GM12878 (cell line): ENCODE data around the gene RTN4RL1. TPM values are rescaled to one million over a fixed set of nuclear protein-coding genes. Genes with fewer than 3 reads are reported as not detected.
A peak's percentile ranks its signal among the peaks of the same experiment; 100 is the strongest.

Experiments used
- ATAC-seq: fragments of 200-7000 bp; cut with Tn5 transposase; 3 replicates; pipeline ENCODE4 v1.9.1; 2020; ENCODE audit warnings: mild to moderate bottlenecking, moderate library complexity
- BruUV-seq: library from RNA; stranded (reverse); fragments of 400-500 nt; replicated peaks from 2 replicates; lab custom pipeline; 2021; lab: Mats Ljungman, UMichigan
- CTCF ChIA-PET: fragments of 300-600 bp; sonication (Branson Sonifier 250); formaldehyde crosslinking; extraction: SDS; loops from one replicate; lab custom pipeline; 2021; ENCODE audit warnings: inconsistent platforms; lab: Yijun Ruan, JAX
- POLR2A ChIA-PET: fragments of 350-600 bp; formaldehyde crosslinking; extraction: SDS; loops from one replicate; lab custom pipeline; 2021; ENCODE audit warnings: inconsistent platforms; lab: Charles Lee
- RAD21 ChIA-PET: fragments of 300-600 bp; sonication (Branson Sonifier 250); formaldehyde crosslinking; loops from one replicate; lab custom pipeline; 2023; ENCODE audit warnings: antibody characterized with exemption; ENCODE audit not compliant: unreplicated experiment; lab: Charles Lee
- SMC1A ChIA-PET: fragments of 300-600 bp; sonication (Branson Sonifier 250); formaldehyde crosslinking; loops from one replicate; lab custom pipeline; 2023; ENCODE audit not compliant: unreplicated experiment, uncharacterized antibody; lab: Charles Lee
- DNase-seq: peaks from one replicate; pipeline ENCODE4 v3.0.0-alpha.2; 2011; ENCODE audit warnings: low read depth, low spot score
- FAIRE-seq: peaks from 3 replicates; lab custom pipeline; 2011; peaks lifted over from hg19 to GRCh38; lab: Jason Lieb, UNC
- H2AFZ ChIP-seq: 2 replicates; pipeline ENCODE4 v1.6.0; 2011; ENCODE audit warnings: low read depth, low read length, control low read depth; ENCODE audit not compliant: control insufficient read depth
- H3K27ac ChIP-seq: 2 replicates; pipeline ENCODE4 v1.5.1; 2011; ENCODE audit warnings: control low read depth; ENCODE audit not compliant: control insufficient read depth, insufficient read depth
- H3K27me3 ChIP-seq, 2 experiments: replicated peaks in 1 of 2; 2 replicates each; pipeline versions ENCODE4 v1.6.0 to v1.6.1; 2011; ENCODE audit warnings: low read length in 1 of 2; ENCODE audit not compliant: control insufficient read depth in 2 of 2, insufficient read depth in 2 of 2
- H3K36me3 ChIP-seq, 2 experiments: 2 replicates each; pipeline ENCODE4 v1.5.1; 2011; ENCODE audit warnings: low read length in 1 of 2; ENCODE audit not compliant: control insufficient read depth in 2 of 2, insufficient read depth in 2 of 2
- H3K4me1 ChIP-seq: 2 replicates; pipeline ENCODE4 v1.6.1; 2011; ENCODE audit warnings: mild to moderate bottlenecking, low read length, moderate library complexity, mixed read lengths; ENCODE audit not compliant: control insufficient read depth, insufficient read depth
- H3K4me2 ChIP-seq: 2 replicates; pipeline ENCODE4 v1.6.0; 2011; ENCODE audit warnings: control low read depth; ENCODE audit not compliant: control insufficient read depth, insufficient read depth
- H3K4me3 ChIP-seq: fragments of 200-600 bp; sonication (generic); 2 replicates; pipeline ENCODE4 v1.5.1; 2016
- H3K79me2 ChIP-seq: 2 replicates; pipeline ENCODE4 v1.6.0; 2011; ENCODE audit warnings: low read length; ENCODE audit not compliant: control insufficient read depth, insufficient read depth
- H3K9ac ChIP-seq: 2 replicates; pipeline ENCODE4 v1.8.0; 2011; ENCODE audit warnings: low read length, control low read depth, mixed read lengths; ENCODE audit not compliant: control insufficient read depth, insufficient read depth
- H3K9me3 ChIP-seq: replicated peaks from 3 replicates; pipeline ENCODE4 v1.5.1; 2011; ENCODE audit warnings: mild to moderate bottlenecking, low read length; ENCODE audit not compliant: control insufficient read depth, insufficient read depth
- H4K20me1 ChIP-seq: 2 replicates; pipeline ENCODE4 v1.6.0; 2011; ENCODE audit not compliant: control insufficient read depth, insufficient read depth
- BACH1 ChIP-seq: fragments of 450-650 bp; IDR thresholded peaks from 2 replicates; pipeline ENCODE4 v1.6.1; 2017; ENCODE audit warnings: mild to moderate bottlenecking, borderline replicate concordance
- EGR1 ChIP-seq, 2 experiments: IDR thresholded peaks; 1 replicate in 1 of 2; 2 replicates in 1 of 2; pipeline ENCODE4 v1.6.1; 2011 to 2012; ENCODE audit warnings: low read depth in 2 of 2, low read length in 2 of 2, borderline replicate concordance in 1 of 2, mild to moderate bottlenecking in 1 of 2, moderate library complexity in 1 of 2
- EZH2 ChIP-seq: IDR thresholded peaks from 2 replicates; pipeline ENCODE4 v1.6.1; 2012; ENCODE audit warnings: low read depth, mild to moderate bottlenecking, control low read depth, inconsistent platforms, low read length, borderline replicate concordance; ENCODE audit not compliant: control insufficient read depth
- FOXM1 ChIP-seq: IDR thresholded peaks from 2 replicates; pipeline ENCODE4 v1.6.1; 2012; ENCODE audit warnings: low read depth, mild to moderate bottlenecking, inconsistent platforms, low read length, moderate library complexity
- MEF2B ChIP-seq: fragments of 450-650 bp; IDR thresholded peaks from 2 replicates; pipeline ENCODE4 v1.6.1; 2018; ENCODE audit warnings: mild to moderate bottlenecking, moderate library complexity; ENCODE audit not compliant: partially characterized antibody, poor library complexity, severe bottlenecking
- MTA2 ChIP-seq: fragments of 450-650 bp; IDR thresholded peaks from 2 replicates; pipeline ENCODE4 v1.6.1; 2016; ENCODE audit warnings: low read depth, mild to moderate bottlenecking, moderate library complexity
- NFYB ChIP-seq: IDR thresholded peaks from 2 replicates; pipeline ENCODE4 v1.6.1; 2011; ENCODE audit warnings: low read depth, mild to moderate bottlenecking, low read length, improper control_type of control experiment, moderate library complexity; ENCODE audit not compliant: insufficient read depth
- NR2C2 ChIP-seq: IDR thresholded peaks from 2 replicates; pipeline ENCODE4 v1.6.1; 2011; ENCODE audit warnings: borderline replicate concordance, low read depth; ENCODE audit not compliant: control insufficient read depth, insufficient read length
- PAX5 ChIP-seq: IDR thresholded peaks from 2 replicates; pipeline ENCODE4 v1.6.1; 2011; ENCODE audit warnings: low read depth, low read length, borderline replicate concordance
- RAD21 ChIP-seq: IDR thresholded peaks from 2 replicates; pipeline ENCODE4 v1.6.1; 2011; ENCODE audit warnings: mild to moderate bottlenecking, low read depth, low read length, moderate library complexity; ENCODE audit not compliant: insufficient read depth
- RFX5 ChIP-seq: IDR thresholded peaks from 2 replicates; pipeline ENCODE4 v1.6.1; 2011; ENCODE audit warnings: low read depth, low read length, improper control_type of control experiment
- SREBF1 ChIP-seq: IDR thresholded peaks from 2 replicates; pipeline ENCODE4 v1.6.1; 2012; ENCODE audit warnings: mild to moderate bottlenecking, low read length
- TARDBP ChIP-seq: IDR thresholded peaks from 2 replicates; pipeline ENCODE4 v1.6.1; 2016; ENCODE audit warnings: borderline replicate concordance
- TCF3 ChIP-seq: IDR thresholded peaks from 2 replicates; pipeline ENCODE4 v1.6.1; 2012; ENCODE audit warnings: low read depth, mild to moderate bottlenecking, low read length, borderline replicate concordance; ENCODE audit not compliant: insufficient read depth
- WGBS: methylation state at CpG from one replicate; pipeline ENCODE4 v1.1.6; 2016; ENCODE audit warnings: low lambda C conversion rate; ENCODE audit not compliant: insufficient replicate concordance, insufficient coverage; ENCODE audit errors: missing lambda C conversion rate; 5-methylcytosine and 5-hydroxymethylcytosine counted together
- in situ Hi-C: fragments of 300-500 bp; cut with MboI; formaldehyde crosslinking; loops from 9 replicates; pipeline ENCODE4 v1.14.3; 2018; ENCODE audit warnings: mixed read lengths
- intact Hi-C: fragments of 100-400 bp; cut with micrococcal nuclease; formaldehyde crosslinking; loops from one replicate; pipeline ENCODE4 v1.14.2; 2022; ENCODE audit not compliant: unreplicated experiment
- polyA plus RNA-seq, 11 experiments: library from polyadenylated mRNA; depleted of rRNA in 4 of 11; unstranded in 6 of 11; stranded (reverse) in 5 of 11; fragments of >200 nt; fragmentation: Nextera tagmentation in 4 of 11; fragmentation: Illumina TruSeq in 1 of 11; extraction: Ambion mirVana in 4 of 11; extraction: Trizol in 1 of 11; gene quantifications; 1 replicate in 1 of 11; 2 replicates in 10 of 11; pipeline versions ENCODE4 v1.2.1 to v1.2.3, GENCODE V29; 2011 to 2016; ENCODE audit warnings: inconsistent platforms in 2 of 11, missing spikeins in 2 of 11, low read depth in 1 of 11
- total RNA-seq, 4 experiments: library from RNA; depleted of rRNA in 3 of 4; stranded (reverse); fragments of >200 nt in 3 of 4; fragmentation: Illumina TruSeq in 1 of 4; extraction: Trizol in 1 of 4; gene quantifications; 2 replicates each; pipeline versions ENCODE4 v1.2.1 to v1.2.3, GENCODE V29; 2013 to 2021
- TF ChIP-seq, protein P1 (sequence below): fragments of 450-650 bp; conservative IDR thresholded peaks from 2 replicates; pipeline ENCODE4 v1.6.1; 2017; ENCODE audit warnings: mild to moderate bottlenecking, moderate library complexity
- TF ChIP-seq, protein P2 (sequence below): fragments of 450-650 bp; formaldehyde crosslinking; IDR thresholded peaks from 2 replicates; pipeline ENCODE4 v1.5.0; 2022; ENCODE audit warnings: mild to moderate bottlenecking, missing genetic modification characterization

RTN4RL1 gene
- total and polyA plus RNA-seq, 10 of the 15 experiments (the other 5 are each of a cell fraction or from before 2014, with no cell fraction given) = 0.08 to 0.11 (median 0.10) TPM; not detected in 7

- FAIRE-seq (no peak), ATAC-seq (no peak), DNase-seq (no peak)
- Histone ChIP-seq H3K36me3 (no peaks in the 10 kb centered on the region), H3K27ac (no peak overlapping the region), H3K9me3 (no peaks in the 10 kb centered on the region), H3K9ac (no peak overlapping the region), H3K79me2 (peaks cover 11% of the 10 kb centered on the region), H3K4me3 (peak overlapping the region; percentile 61; the same call in 1 of the 2 replicates), H3K4me2 (peak overlapping the region; percentile 69; the same call in 1 of the 2 replicates), H3K27me3 (peaks cover 2% of the 10 kb centered on the region in 2 experiments; a peak in 3 of 4 replicates), H4K20me1 (no peaks in the 10 kb centered on the region), H2AFZ (no peak overlapping the region), H3K4me1 (peaks cover 10% of the 10 kb centered on the region)
- POLR2A ChIA-PET = no interaction called here
- RAD21 ChIA-PET = interaction anchor here (0.9 to 1.7 kb wide), 3 partner anchors 20 to 194 kb away, joined by 3 to 6 read pairs (median 3); no protein-coding TSS in a partner anchor
- no TSS peak for BruUV-seq
- CTCF ChIA-PET = interaction anchor here (1.0 kb wide), 1 partner anchor 194 kb away, joined by 4 read pairs; no protein-coding TSS in a partner anchor
- SMC1A ChIA-PET = interaction anchor here (1.8 kb wide), 1 partner anchor 195 kb away, joined by 7 read pairs; no protein-coding TSS in a partner anchor
- in situ Hi-C loops = loop anchor here (5.0 kb wide), 1 partner anchor 302 kb away; no protein-coding TSS in a partner anchor
- 1% methylated on average over 25 of the region's 88 CpGs for WGBS
- intact Hi-C loops = loop anchor here (5.0 kb wide), 1 partner anchor 287 kb away; the partner anchor contains the start of genes SGSM2 and TSR1
- TF ChIP-seq TARDBP = no peak
- no peak for TF ChIP-seq SREBF1
- TF ChIP-seq, protein P1, sequence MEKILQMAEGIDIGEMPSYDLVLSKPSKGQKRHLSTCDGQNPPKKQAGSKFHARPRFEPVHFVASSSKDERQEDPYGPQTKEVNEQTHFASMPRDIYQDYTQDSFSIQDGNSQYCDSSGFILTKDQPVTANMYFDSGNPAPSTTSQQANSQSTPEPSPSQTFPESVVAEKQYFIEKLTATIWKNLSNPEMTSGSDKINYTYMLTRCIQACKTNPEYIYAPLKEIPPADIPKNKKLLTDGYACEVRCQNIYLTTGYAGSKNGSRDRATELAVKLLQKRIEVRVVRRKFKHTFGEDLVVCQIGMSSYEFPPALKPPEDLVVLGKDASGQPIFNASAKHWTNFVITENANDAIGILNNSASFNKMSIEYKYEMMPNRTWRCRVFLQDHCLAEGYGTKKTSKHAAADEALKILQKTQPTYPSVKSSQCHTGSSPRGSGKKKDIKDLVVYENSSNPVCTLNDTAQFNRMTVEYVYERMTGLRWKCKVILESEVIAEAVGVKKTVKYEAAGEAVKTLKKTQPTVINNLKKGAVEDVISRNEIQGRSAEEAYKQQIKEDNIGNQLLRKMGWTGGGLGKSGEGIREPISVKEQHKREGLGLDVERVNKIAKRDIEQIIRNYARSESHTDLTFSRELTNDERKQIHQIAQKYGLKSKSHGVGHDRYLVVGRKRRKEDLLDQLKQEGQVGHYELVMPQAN = peak; percentile 32
- TF ChIP-seq RFX5 = no peak
- TF ChIP-seq PAX5 = no peak
- TF ChIP-seq NFYB = no peak
- TF ChIP-seq BACH1 = peak; percentile 42; the same call in 1 of the 2 replicates
- TF ChIP-seq, protein P2, sequence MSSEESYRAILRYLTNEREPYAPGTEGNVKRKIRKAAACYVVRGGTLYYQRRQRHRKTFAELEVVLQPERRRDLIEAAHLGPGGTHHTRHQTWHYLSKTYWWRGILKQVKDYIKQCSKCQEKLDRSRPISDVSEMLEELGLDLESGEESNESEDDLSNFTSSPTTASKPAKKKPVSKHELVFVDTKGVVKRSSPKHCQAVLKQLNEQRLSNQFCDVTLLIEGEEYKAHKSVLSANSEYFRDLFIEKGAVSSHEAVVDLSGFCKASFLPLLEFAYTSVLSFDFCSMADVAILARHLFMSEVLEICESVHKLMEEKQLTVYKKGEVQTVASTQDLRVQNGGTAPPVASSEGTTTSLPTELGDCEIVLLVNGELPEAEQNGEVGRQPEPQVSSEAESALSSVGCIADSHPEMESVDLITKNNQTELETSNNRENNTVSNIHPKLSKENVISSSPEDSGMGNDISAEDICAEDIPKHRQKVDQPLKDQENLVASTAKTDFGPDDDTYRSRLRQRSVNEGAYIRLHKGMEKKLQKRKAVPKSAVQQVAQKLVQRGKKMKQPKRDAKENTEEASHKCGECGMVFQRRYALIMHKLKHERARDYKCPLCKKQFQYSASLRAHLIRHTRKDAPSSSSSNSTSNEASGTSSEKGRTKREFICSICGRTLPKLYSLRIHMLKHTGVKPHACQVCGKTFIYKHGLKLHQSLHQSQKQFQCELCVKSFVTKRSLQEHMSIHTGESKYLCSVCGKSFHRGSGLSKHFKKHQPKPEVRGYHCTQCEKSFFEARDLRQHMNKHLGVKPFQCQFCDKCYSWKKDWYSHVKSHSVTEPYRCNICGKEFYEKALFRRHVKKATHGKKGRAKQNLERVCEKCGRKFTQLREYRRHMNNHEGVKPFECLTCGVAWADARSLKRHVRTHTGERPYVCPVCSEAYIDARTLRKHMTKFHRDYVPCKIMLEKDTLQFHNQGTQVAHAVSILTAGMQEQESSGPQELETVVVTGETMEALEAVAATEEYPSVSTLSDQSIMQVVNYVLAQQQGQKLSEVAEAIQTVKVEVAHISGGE = no peak
- no peak for TF ChIP-seq TCF3
- no peak for TF ChIP-seq EZH2
- TF ChIP-seq MTA2 = no peak
- no peak for TF ChIP-seq RAD21
- TF ChIP-seq EGR1 (IDR thresholded peaks at IDR 0.05; ENCODE audit: borderline replicate concordance in 1 of 2, low read depth in 2 of 2, low read length in 2 of 2) = peak in 1 of 2 experiments; percentile 83; a peak in 2 of 3 replicates
- TF ChIP-seq FOXM1 = no peak
- no peak for TF ChIP-seq MEF2B
- no peak for TF ChIP-seq NR2C2
These were observed 25.3 kb upstream of the RTN4RL1 start for GRCh38 chr17:2050300-2051060.
